Posterior vena cava (tissue), 2 donors: ENCODE measurements around the gene RAB3C. TPM values are rescaled to one million over a fixed set of nuclear protein-coding genes. Genes with fewer than 3 reads are reported as not detected.

Experiments
- DNase-seq: peaks from one replicate; pipeline ENCODE4 v3.0.0-alpha.2; 2020; ENCODE audit warnings: low spot score
- intact Hi-C, 2 donors: fragments of 100-400 bp; cut with DNase I; formaldehyde crosslinking; loops; one replicate each; pipeline versions ENCODE4 v1.14.1 to v1.14.2; 2022 to 2023
- total RNA-seq, 2 donors: library from RNA; stranded (reverse); fragmentation: NEBNext Ultra II Directional; extraction: Animal tissue kit (Norgen Biotek cat#: 25700); gene quantifications; one replicate each; pipeline ENCODE4 v1.2.1, GENCODE V29; 2021
- donor health status: DM: yes; HTN: yes; CAD: no.
- donor health status: DM: yes; HTN: yes; CAD: no.

The RAB3C gene
- total RNA-seq, 2 donors from 2014 or later, result 10.6 to 11.7 TPM

GRCh38 chr5:58753446-58753845, 170.6 kb downstream of the RAB3C start:
- DNase-seq, result no peak
- intact Hi-C loops, result no loop called here

GRCh38 chr5:58754250-58754649, 171.4 kb downstream of the RAB3C start:
- intact Hi-C loops, result no loop called here
- no peak for DNase-seq

DNA sequence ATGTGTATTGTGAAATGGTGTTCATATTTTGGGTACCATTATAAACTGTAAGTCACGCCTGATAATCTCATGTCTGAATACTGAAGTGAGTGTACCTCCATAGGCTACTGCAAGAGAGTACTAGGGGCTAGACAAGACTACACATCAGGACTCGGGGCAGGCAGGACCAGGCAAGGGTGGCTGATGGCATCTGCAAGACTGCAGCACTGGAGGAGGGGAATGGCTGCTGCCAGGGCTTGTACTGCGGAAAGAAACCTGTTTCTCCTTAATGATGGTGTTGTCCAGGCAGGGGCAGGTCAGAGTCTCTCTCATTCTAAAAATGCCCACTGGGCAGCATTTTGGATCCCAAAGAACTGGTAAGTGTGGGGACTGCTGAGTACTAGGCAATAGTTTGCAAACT, 172.5 kb downstream of the RAB3C start:
- DNase-seq, result no peak
- intact Hi-C loops, result no loop called here

DNA sequence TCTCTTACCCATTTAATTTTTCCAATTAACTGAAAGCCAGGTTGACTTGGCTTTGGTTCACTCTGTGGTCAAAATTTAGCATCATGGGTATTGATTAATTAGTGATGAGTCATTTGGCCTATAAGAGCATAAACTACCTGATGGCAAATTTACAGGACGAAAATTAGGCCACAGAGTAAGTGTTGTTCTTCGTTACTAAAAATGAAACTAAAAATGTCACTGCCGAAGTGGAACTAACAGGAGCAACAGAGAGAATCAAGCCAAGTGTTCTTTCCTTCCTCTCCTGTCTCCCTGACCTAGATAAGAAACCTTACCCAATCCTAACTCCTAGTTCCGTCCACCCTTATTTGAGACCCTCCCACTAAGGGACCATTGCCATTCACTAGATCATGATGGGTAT, 176.9 kb downstream of the RAB3C start:
- no peak for DNase-seq
- intact Hi-C loops, result no loop called here

DNA sequence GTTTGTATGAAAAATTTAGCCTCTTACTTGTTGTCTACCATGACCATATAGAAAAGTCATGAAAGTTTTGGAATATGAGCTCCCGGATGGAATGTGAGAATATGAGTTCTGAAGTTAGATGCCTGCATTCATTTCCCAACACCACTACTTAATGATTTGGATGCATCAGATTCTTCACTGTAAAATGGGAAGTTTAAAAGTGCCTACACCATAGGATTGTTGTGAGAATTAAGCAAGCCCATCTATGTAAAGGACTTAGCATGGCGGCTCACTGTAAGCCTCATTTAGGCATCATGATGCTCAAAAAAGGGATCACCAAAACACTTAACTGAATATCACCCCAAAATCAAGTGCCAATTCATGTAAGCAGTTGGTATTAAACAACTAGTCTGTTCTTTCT, 177.3 kb downstream of the RAB3C start:
- intact Hi-C loops, result no loop called here
- DNase-seq, result no peak

- intact Hi-C loops, result no loop called here
- DNase-seq, result no peak
Observed at GRCh38 chr5:58761407-58761806, 178.5 kb downstream of the RAB3C start.

GRCh38 chr5:58763390-58763789, 180.5 kb downstream of the RAB3C start:
- intact Hi-C loops, result no loop called here
- no peak for DNase-seq

- intact Hi-C loops, result no loop called here
- no peak for DNase-seq
Observed at GRCh38 chr5:58764199-58764598, 181.3 kb downstream of the RAB3C start.

GRCh38 chr5:58765058-58765457, 182.2 kb downstream of the RAB3C start:
- intact Hi-C loops, result no loop called here
- no peak for DNase-seq

DNA sequence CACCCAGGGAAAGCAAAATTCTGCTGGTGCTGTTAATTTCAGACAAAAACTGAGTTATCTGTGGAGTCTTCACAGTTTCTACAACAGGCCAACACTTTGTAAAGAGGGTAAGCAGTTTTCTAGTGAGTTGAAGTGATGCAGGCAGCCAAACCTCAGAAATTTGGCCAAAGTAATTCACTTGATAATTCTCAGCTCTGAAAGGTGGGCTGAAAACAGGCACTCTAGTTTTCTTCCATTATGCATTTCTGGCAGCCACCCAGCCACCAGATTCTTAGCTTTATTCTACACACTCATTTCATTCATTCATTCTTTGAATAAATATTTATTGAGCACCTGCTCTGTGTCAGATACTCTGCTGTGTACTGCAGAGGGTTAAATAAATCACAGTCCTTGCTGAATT, 184.2 kb downstream of the RAB3C start:
- DNase-seq, result no peak
- intact Hi-C loops, result no loop called here

DNA sequence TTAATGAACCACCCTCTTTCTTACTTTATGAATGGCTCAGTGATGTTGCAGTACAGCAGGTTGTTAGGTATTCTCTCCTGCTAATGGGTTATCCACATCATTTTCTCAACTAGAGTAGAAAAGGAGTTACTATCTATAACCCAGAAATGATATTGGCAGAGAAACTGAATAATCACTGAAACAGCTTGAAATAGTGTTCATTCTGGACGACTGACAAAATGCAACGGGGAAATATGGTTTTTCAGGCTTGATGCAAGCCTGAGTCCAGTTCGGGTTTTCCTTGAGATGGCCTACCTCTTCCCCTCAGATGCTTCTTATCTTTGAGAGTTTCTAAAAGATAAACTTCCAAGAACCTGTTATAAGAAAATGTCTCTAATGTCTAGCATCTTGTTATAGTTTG, 187.3 kb downstream of the RAB3C start:
- DNase-seq, result no peak
- intact Hi-C loops, result no loop called here

DNA sequence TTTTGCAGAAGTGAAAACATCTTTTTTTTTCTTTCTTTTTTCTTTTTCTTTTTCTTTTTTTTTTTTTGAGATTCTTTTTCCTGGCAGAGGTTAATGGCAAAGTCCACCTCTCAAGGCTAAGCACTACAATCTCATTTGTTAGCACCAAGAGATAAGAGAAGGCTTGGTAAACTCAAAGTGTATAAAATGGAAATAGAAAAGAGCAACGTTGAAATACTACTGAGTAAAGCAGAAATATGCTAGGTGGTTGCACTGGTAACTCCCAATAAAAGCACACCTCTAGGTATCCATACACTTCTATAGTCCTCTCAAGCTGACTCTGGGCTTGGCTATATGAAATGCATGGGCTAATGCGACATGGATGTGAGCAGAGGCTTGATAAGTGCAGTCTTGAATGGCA, 188.9 kb downstream of the RAB3C start:
- intact Hi-C loops, result no loop called here

GRCh38 chr5:58773744-58774441, 191.0 kb downstream of the RAB3C start:
- no peak for DNase-seq
- intact Hi-C loops, result no loop called here

More for the DNA sequence above, 188.9 kb downstream of the RAB3C start:
- DNase-seq, result no peak

- intact Hi-C loops, result no loop called here
Observed at GRCh38 chr5:58774937-58775336, 192.1 kb downstream of the RAB3C start.

DNA sequence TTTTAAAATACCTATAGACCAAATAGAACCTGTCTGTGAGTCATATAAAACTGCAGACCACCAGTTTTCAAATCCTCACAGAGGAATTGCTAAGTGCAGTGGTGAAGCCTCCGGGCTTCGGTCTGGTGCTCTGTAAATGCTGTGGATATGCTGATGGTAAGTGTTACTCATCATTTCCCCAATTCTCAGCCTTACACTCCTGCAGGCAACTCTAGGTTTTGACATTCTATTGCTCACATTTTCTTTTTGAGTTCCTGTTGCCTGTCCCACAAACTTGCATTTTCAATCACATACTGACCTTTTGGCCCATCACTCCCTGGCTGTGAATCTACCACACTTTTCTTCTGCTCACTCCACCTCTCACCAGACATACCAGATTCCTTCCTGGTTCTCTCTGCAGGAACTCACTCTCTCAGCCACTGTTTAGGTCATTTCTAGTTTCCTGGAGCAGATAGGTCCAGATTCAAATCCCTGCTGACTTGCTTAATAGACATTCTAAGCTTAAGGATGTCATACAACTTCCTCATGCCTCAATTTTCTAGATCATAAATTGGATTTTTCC, 192.9 kb downstream of the RAB3C start:
- DNase-seq, result no peak
- intact Hi-C loops, result no loop called here

More at GRCh38 chr5:58774937-58775336, 192.1 kb downstream of the RAB3C start:
- no peak for DNase-seq

GRCh38 chr5:58776559-58776958, 193.7 kb downstream of the RAB3C start:
- intact Hi-C loops, result no loop called here

DNA sequence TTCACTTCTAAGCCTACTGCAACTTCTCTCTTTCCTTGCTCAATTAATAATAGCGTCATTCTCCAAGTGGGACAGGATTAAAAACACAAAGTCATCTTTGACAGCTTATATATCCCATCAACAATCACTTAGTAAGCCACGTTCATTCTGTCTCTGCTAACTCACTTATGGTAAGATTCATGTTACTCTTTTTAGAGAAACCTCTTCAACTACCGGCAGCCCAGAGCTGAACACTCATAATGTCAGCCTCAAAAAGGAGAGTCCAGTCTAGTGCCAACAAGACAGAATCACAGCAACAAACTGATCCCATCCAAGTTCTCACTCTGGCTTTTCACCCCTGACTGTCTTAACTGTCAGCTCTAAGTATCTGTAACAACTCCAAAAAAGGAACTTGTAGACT, 196.0 kb downstream of the RAB3C start:
- intact Hi-C loops, result no loop called here
- DNase-seq, result no peak

More at GRCh38 chr5:58776559-58776958, 193.7 kb downstream of the RAB3C start:
- no peak for DNase-seq

DNA sequence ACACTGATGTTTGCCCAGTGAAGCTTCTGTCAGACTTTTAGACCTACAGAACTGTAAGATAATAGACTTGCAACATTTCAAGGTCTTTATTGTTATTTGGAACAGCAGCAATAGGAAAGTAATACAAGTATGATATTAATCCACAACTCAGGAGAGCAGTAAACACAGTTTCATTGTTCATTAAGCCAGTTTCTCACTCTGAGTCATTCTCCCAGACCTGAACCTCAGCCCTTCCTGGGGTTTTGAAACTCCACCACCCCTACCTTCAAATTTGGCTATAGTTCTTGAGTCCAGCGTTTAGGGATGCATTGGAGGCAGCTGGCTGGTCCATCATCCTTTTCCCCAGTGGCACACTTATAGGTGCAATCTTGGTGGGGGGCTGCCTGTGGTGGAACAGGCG, 203.2 kb downstream of the RAB3C start:
- DNase-seq, result no peak
- intact Hi-C loops, result no loop called here

DNA sequence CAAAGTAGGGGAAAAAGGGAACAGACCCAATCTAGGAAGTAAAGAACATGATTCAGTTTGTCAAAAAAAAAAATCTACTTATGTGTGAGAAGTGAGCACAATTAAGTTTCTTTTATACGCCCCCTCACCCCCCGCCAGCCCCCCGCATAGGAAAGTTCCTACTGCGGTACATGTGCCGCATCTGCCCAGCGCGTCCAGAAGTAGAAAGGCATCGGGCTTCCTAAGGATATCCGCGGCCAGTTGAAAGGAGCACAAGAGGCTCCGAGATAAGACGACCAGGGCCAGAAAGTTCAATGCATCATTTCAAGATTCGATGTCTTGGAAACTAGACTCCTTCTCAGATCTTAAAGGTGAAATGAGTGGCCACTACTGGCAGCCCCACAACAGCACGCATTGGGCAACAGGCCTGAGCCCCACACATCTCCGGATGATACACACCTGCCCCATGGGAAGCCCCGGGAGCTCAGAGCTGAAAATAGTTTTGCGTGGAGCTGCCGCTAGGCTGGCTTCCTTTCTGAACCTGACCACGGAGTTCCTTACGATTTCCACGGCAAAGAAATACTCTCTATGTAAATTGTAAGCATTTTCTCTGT, 203.9 kb downstream of the RAB3C start:
- DNase-seq, result no peak
- intact Hi-C loops, result no loop called here

DNA sequence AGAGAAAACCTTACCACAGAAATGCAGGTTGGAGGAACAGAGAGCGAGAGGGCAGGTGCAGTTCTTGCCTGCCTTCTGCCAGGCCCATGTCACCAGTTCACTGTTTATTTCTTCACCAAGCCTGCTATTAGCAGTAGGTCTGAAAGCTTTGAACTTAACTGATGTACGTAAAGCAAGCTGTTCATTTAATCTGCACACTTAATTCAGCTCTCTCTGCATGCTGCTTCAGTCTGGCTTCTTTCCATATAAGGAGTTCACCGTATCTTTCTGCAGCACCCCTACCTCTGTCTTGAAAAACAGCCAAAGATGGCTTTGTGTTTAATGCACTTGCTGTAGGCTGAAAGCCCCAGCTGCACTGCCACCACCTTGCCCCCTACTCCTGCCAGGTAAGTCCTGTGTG, 205.1 kb downstream of the RAB3C start:
- DNase-seq, result no peak
- intact Hi-C loops, result no loop called here
